DOHH2 (cell line): Measurements from ENCODE around the gene FGF11.

ENCODE experiments used
- CTCF ChIP-seq: fragments of 200-600 bp; sonication (generic); IDR thresholded peaks from one replicate; pipeline ENCODE4 v1.5.1; 2014; ENCODE audit warnings: antibody characterized with exemption, mild to moderate bottlenecking, low read depth, low read length; ENCODE audit not compliant: poor library complexity, severe bottlenecking
- EZH2phosphoT487 ChIP-seq: fragments of 200-600 bp; sonication (generic); IDR thresholded peaks from 2 replicates; pipeline ENCODE4 v1.6.1; 2017; ENCODE audit warnings: borderline replicate concordance, mild to moderate bottlenecking, antibody characterized with exemption, low read length, moderate library complexity, mixed read lengths

- TF ChIP-seq CTCF (no peak), EZH2phosphoT487 (no peak)
Observed at GRCh38 chr17:7478276-7479212, 39.2 kb downstream of the FGF11 start.
